B cell (primary cell): ENCODE measurements around the gene LRG1. TPM values are rescaled to one million over a fixed set of nuclear protein-coding genes. Genes with fewer than 3 reads are reported as not detected.

Source experiments
- ATAC-seq: fragments of 200-7000 bp; cut with Tn5 transposase; one replicate; pipeline ENCODE4 v1.10.0; 2021; ENCODE audit warnings: low read depth, mild to moderate bottlenecking, moderate number of reproducible peaks, moderate library complexity
- CTCF ChIA-PET: fragments of 350-600 bp; sonication (Branson Sonifier 250); formaldehyde crosslinking; loops from one replicate; lab custom pipeline; 2021; ENCODE audit warnings: antibody characterized with exemption, inconsistent platforms; lab: Charles Lee
- POLR2A ChIA-PET: fragments of 350-600 bp; sonication (Branson Sonifier 250); formaldehyde crosslinking; loops from one replicate; lab custom pipeline; 2021; ENCODE audit warnings: antibody characterized with exemption; lab: Charles Lee
- DNase-seq: peaks from one replicate; pipeline ENCODE4 v3.0.0; 2013
- H2AFZ ChIP-seq: 2 replicates; pipeline ENCODE4 v1.6.1; 2012; ENCODE audit warnings: mild to moderate bottlenecking, low read depth, low read length; ENCODE audit not compliant: insufficient read depth, poor library complexity, severe bottlenecking
- H3K27ac ChIP-seq, 2 donors: 1 replicate in 1 of 2; 2 replicates in 1 of 2; pipeline ENCODE4 v1.5.1; 2012 to 2013; ENCODE audit warnings: low read length in 2 of 2, mild to moderate bottlenecking in 2 of 2, moderate library complexity in 1 of 2
- H3K27me3 ChIP-seq, 4 experiments: fragments of 200-600 bp in 1 of 4; sonication (generic) in 1 of 4; replicated peaks in 1 of 4; 1 replicate in 2 of 4; 2 replicates in 2 of 4; pipeline versions ENCODE4 v1.6.1 to v1.7.0; 2013 to 2016; ENCODE audit warnings: low read length in 3 of 4, mild to moderate bottlenecking in 2 of 4, mixed read lengths in 1 of 4, moderate library complexity in 1 of 4; ENCODE audit not compliant: insufficient read depth in 4 of 4, control insufficient read depth in 3 of 4; ENCODE audit errors: control extremely low read depth in 1 of 4
- H3K36me3 ChIP-seq, 2 experiments: replicated peaks in 1 of 2; 1 replicate in 1 of 2; 2 replicates in 1 of 2; pipeline versions ENCODE4 v1.6.1 to v1.7.1; 2013; ENCODE audit warnings: low read length in 1 of 2; ENCODE audit not compliant: insufficient read depth in 2 of 2, control insufficient read depth in 1 of 2; ENCODE audit errors: control extremely low read depth in 1 of 2, extremely low read depth in 1 of 2
- H3K4me1 ChIP-seq, 2 donors: fragments of 200-600 bp in 1 of 2; sonication (generic) in 1 of 2; 1 replicate in 1 of 2; 2 replicates in 1 of 2; pipeline versions ENCODE4 v1.5.1 to v1.6.1; 2013 to 2017; ENCODE audit warnings: low read length in 2 of 2; ENCODE audit not compliant: control insufficient read depth in 2 of 2, insufficient read depth in 2 of 2
- H3K4me2 ChIP-seq: replicated peaks from 2 replicates; pipeline ENCODE3; 2012; ENCODE audit warnings: mild to moderate bottlenecking, low read depth, low read length; ENCODE audit not compliant: poor library complexity, severe bottlenecking
- H3K4me3 ChIP-seq, 5 experiments: fragments of 200-600 bp in 1 of 5; sonication (generic) in 1 of 5; 1 replicate in 3 of 5; 2 replicates in 2 of 5; pipeline versions ENCODE4 v1.5.1 to v1.7.0; 2011 to 2016; ENCODE audit warnings: low read length in 4 of 5, mild to moderate bottlenecking in 4 of 5, low read depth in 2 of 5, control low read depth in 1 of 5, moderate library complexity in 1 of 5; ENCODE audit not compliant: insufficient read depth in 1 of 5; ENCODE audit errors: control extremely low read depth in 1 of 5, extremely low read depth in 1 of 5
- H3K79me2 ChIP-seq: fragments of 200-600 bp; sonication (generic); one replicate; pipeline ENCODE4 v1.6.0; 2016; ENCODE audit warnings: low read length; ENCODE audit not compliant: control insufficient read depth, insufficient read depth
- H3K9ac ChIP-seq: fragments of 200-600 bp; sonication (generic); 2 replicates; pipeline ENCODE4 v1.6.1; 2017; ENCODE audit warnings: mild to moderate bottlenecking, low read length, moderate library complexity
- H3K9me3 ChIP-seq, 3 donors: one replicate each; pipeline versions ENCODE4 v1.6.1 to v1.7.1; 2013; ENCODE audit warnings: low read length in 2 of 3; ENCODE audit not compliant: control insufficient read depth in 2 of 3, insufficient read depth in 1 of 3; ENCODE audit errors: control extremely low read depth in 1 of 3
- H4K20me1 ChIP-seq: 2 replicates; pipeline ENCODE4 v1.6.0; 2012; ENCODE audit warnings: mild to moderate bottlenecking, low read length; ENCODE audit not compliant: insufficient read depth, control insufficient read depth, poor library complexity, severe bottlenecking
- H3K27ac Mint-ChIP-seq: one replicate; pipeline ENCODE4 v1.8.0; 2021; ENCODE audit warnings: mixed read lengths
- H3K27me3 Mint-ChIP-seq: one replicate; pipeline ENCODE4 v1.8.0; 2021; ENCODE audit warnings: mixed read lengths
- H3K4me1 Mint-ChIP-seq: one replicate; pipeline ENCODE4 v1.8.0; 2021; ENCODE audit warnings: mixed read lengths
- H3K4me3 Mint-ChIP-seq: one replicate; pipeline ENCODE4 v1.8.0; 2021; ENCODE audit warnings: mixed read lengths
- H3K9me3 Mint-ChIP-seq: one replicate; pipeline ENCODE4 v1.8.0; 2022; ENCODE audit warnings: mixed read lengths; ENCODE audit not compliant: insufficient read depth
- CTCF ChIP-seq: fragments of 200-600 bp; IDR thresholded peaks from one replicate; pipeline ENCODE4 v1.8.0; 2022; ENCODE audit warnings: antibody characterized with exemption, mild to moderate bottlenecking
- EZH2 ChIP-seq: IDR thresholded peaks from 2 replicates; pipeline ENCODE4 v1.6.1; 2012; ENCODE audit warnings: borderline replicate concordance, low read depth, mild to moderate bottlenecking, moderate library complexity, low read length; ENCODE audit not compliant: insufficient read depth, poor library complexity, severe bottlenecking
- WGBS: methylation state at CpG from one replicate; pipeline ENCODE4 v1.1.5; 2013; ENCODE audit warnings: missing lambda C conversion rate; ENCODE audit not compliant: insufficient coverage; 5-methylcytosine and 5-hydroxymethylcytosine counted together
- intact Hi-C: fragments of 100-400 bp; cut with micrococcal nuclease; formaldehyde crosslinking; loops from one replicate; pipeline ENCODE4 v1.10.0; 2022
- polyA plus RNA-seq: library from polyadenylated mRNA; depleted of rRNA; stranded (reverse); fragments of >200 nt; gene quantifications from 2 replicates; pipeline ENCODE4 v1.2.3, GENCODE V29; 2012
- total RNA-seq, 2 donors: library from RNA; stranded (reverse); fragments of 120-200 nt in 1 of 2; gene quantifications; 1 replicate in 1 of 2; 2 replicates in 1 of 2; pipeline versions ENCODE4 v1.2.3 to v1.2.4, GENCODE V29; 2013 to 2022

The LRG1 gene
- total and polyA plus RNA-seq, 2 donors (not counting 1 experiment from before 2014, with no cell fraction given), result 0.21 to 0.27 TPM

- Mint-ChIP-seq H3K27me3 (no peaks in the 10 kb centered on the region), H3K27ac (no peak overlapping the region), H3K4me1 (no peaks in the 10 kb centered on the region), H3K4me3 (no peak overlapping the region), H3K9me3 (no peaks in the 10 kb centered on the region)
- ATAC-seq (no peak), DNase-seq (no peak)
- Histone ChIP-seq H3K27me3 (no peaks in the 10 kb centered on the region), H3K4me1 (no peaks in the 10 kb centered on the region), H3K9ac (no peak overlapping the region), H3K4me3 (no peak overlapping the region), H2AFZ (no peak overlapping the region), H3K9me3 (no peaks in the 10 kb centered on the region), H3K4me2 (no peak overlapping the region), H4K20me1 (no peaks in the 10 kb centered on the region), H3K36me3 (peaks cover 5 to 49% of the 10 kb centered on the region in 2 experiments), H3K27ac (no peak overlapping the region), H3K79me2 (peaks cover 11% of the 10 kb centered on the region)
- ChIA-PET CTCF (interaction anchor here (0.5 kb wide), 1 partner anchor 152 kb away, joined by 3 read pairs; no protein-coding TSS in a partner anchor), POLR2A (no interaction called here)
- TF ChIP-seq CTCF, result no peak
- TF ChIP-seq EZH2, result no peak
- intact Hi-C loops, result no loop called here
- 80% methylated on average over 39 of the region's 41 CpGs for WGBS
Measured at GRCh38 chr19:4493104-4493928, 46.5 kb downstream of the LRG1 start.

GRCh38 chr19:4492337-4493103, 47.3 kb downstream of the LRG1 start:
- 100% methylated on average over 3 of the region's 3 CpGs for WGBS
- Mint-ChIP-seq H3K27ac (no peak overlapping the region), H3K27me3 (no peaks in the 10 kb centered on the region), H3K4me3 (no peak overlapping the region), H3K9me3 (no peaks in the 10 kb centered on the region), H3K4me1 (no peaks in the 10 kb centered on the region)
- no peaks in the 10 kb centered on the region for H3K9me3 ChIP-seq
- intact Hi-C loops, result no loop called here
- no peaks in the 10 kb centered on the region for H4K20me1 ChIP-seq
- H3K9ac ChIP-seq, result no peak overlapping the region
- no peak overlapping the region for H3K4me2 ChIP-seq
- DNase-seq (no peak), ATAC-seq (no peak)
- TF ChIP-seq CTCF (no peak), EZH2 (no peak)
- H3K4me1 ChIP-seq, result no peaks in the 10 kb centered on the region
- peaks cover 11% of the 10 kb centered on the region for H3K79me2 ChIP-seq
- H3K36me3 ChIP-seq, result peaks cover 5 to 42% of the 10 kb centered on the region in 2 experiments
- CTCF ChIA-PET, result interaction anchor here (0.5 kb wide), 1 partner anchor 153 kb away, joined by 3 read pairs; no protein-coding TSS in a partner anchor
- POLR2A ChIA-PET, result no interaction called here
- H3K4me3 ChIP-seq, result no peak overlapping the region
- no peak overlapping the region for H3K27ac ChIP-seq
- no peak overlapping the region for H2AFZ ChIP-seq
- H3K27me3 ChIP-seq, result no peaks in the 10 kb centered on the region
